Femur (tissue), 1 donor: ENCODE data around the gene IQCF5.
"Not testable (repeated sequence)": the region's sequence is repeated elsewhere in the genome, so short reads cannot be mapped to it uniquely, and the experiment has no call there.

ENCODE experiments used
- DNase-seq: peaks from one replicate; pipeline ENCODE4 v3.0.0-alpha.2; 2017

IQCF5 gene

DNA sequence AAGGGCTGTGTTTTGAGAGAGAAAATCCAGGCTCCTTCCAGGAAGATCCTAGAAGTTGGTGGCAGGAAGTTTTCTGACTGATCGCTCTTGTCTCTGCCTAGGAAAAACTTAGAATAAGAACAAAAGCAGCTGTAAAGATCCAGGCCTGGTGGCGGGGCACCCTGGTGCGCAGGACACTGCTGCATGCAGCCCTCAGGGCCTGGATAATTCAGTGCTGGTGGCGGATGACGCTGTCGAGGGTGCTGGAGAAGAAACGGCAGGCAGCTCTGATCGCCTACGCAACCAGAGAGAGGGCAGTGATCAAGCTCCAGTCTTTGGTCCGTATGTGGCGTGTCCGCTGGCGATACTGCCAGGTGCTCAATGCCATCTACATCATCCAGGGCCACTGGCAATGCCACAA is 12.5 kb downstream of the IQCF5 start:
- DNase-seq, result no peak

- no peak for DNase-seq
Measured at GRCh38 chr3:51860703-51861665, 14.4 kb downstream of the IQCF5 start, which contains the start of gene IQCF2. Gene IQCF2, plus strand, starts transcription at chr3:51861615. Its CDS starts 52 bp downstream, at chr3:51861667.

- not testable (repeated sequence) for DNase-seq
Measured at GRCh38 chr3:51855411-51855810, 20.0 kb downstream of the IQCF5 start.

DNA sequence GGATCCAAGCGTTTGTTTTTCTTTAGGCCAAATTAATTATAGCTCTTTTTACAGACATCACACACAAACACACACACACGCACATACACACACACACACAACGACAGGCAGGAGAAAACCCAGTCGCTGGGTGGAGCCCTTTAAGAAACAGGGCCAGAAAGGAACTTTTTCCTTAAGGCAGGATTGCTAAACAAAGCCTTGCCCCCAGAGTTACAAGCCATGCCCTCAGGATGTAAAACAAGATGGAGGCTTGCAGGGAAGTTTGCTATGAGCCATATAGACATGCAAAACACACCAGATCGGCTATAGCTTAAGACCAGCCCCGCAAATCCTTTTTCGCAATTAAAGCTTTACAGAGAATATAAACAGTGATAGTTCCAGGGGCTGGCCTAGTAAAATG is 30.3 kb downstream of the IQCF5 start:
- DNase-seq, result no peak

- no peak for DNase-seq
Measured at GRCh38 chr3:51836606-51837005, 38.8 kb downstream of the IQCF5 start.

DNA sequence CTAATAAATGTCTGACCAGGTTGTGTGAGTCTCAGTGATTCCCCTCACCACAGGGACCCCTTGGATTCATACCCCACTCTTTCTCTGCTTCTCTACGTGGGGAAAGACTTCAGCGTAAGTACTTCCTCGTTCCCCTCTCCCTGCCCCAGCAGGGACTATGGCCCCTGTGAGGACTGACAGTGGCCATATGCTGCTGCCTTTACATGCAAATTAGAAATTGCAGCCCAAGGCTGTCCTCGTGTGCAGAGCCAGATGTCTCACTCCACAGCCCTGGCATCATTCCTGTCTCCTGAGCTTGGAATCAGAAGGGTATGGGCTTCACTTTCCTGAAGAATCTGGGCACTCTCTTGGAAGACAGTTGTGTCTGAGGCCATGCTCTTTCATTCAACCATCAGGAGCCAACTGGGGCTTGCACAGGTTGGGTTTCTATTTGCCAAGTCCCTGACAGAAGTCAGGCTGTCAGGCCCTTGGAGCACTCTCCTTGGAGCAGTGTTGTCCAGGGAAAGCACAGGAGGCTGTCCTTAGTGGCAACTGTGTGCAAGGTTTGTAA is 44.5 kb downstream of the IQCF5 start:
- no peak for DNase-seq

- no peak for DNase-seq
Measured at GRCh38 chr3:51830345-51830744, 45.1 kb downstream of the IQCF5 start.

- no peak for DNase-seq
Measured at GRCh38 chr3:51828297-51828696, 47.1 kb downstream of the IQCF5 start.
